ENCODE measurements around the gene NRG3. TPM values are rescaled to one million over a fixed set of nuclear protein-coding genes. Genes with fewer than 3 reads are reported as not detected.

Gene NRG3
- total RNA-seq, 2 donors from 2014 or later, result 0.97 TPM; not detected in 1

GRCh38 chr10:82850191-82850590 is 975.2 kb downstream of the NRG3 start:
- intact Hi-C loops (cut with DNase I), result no loop called here
- no peaks in the 10 kb centered on the region for H3K36me3 ChIP-seq
- H3K27me3 ChIP-seq (replicated peaks; ENCODE audit: insufficient read depth), result no peaks in the 10 kb centered on the region
- TF ChIP-seq POLR2AphosphoS5 (IDR thresholded peaks at IDR 0.05) (no peak), CTCF (IDR thresholded peaks at IDR 0.05) (no peak), POLR2A (IDR thresholded peaks at IDR 0.05) (no peak)
- no peaks in the 10 kb centered on the region for H3K9me3 ChIP-seq
- no peak overlapping the region for H3K4me3 ChIP-seq
- H3K4me1 ChIP-seq (replicated peaks), result no peaks in the 10 kb centered on the region
- DNase-seq (ENCODE audit: low spot score), result no peak
- 68% methylated on average over 4 of the region's 4 CpGs for WGBS
- H3K27ac ChIP-seq, result no peak overlapping the region

GRCh38 chr10:82856957-82857613 is 982.1 kb downstream of the NRG3 start:
- 72% methylated on average over 3 of the region's 3 CpGs for WGBS
- Histone ChIP-seq H3K36me3 (no peaks in the 10 kb centered on the region), H3K9me3 (no peaks in the 10 kb centered on the region), H3K4me1 (replicated peaks) (no peaks in the 10 kb centered on the region), H3K27me3 (replicated peaks; ENCODE audit: insufficient read depth) (no peaks in the 10 kb centered on the region), H3K27ac (no peak overlapping the region), H3K4me3 (no peak overlapping the region)
- TF ChIP-seq POLR2AphosphoS5 (IDR thresholded peaks at IDR 0.05), result no peak
- no peak for TF ChIP-seq POLR2A (IDR thresholded peaks at IDR 0.05)
- no peak for TF ChIP-seq CTCF (IDR thresholded peaks at IDR 0.05)
- intact Hi-C loops (cut with DNase I), result no loop called here
- no peak for DNase-seq (ENCODE audit: low spot score)

- TF ChIP-seq CTCF (IDR thresholded peaks at IDR 0.05) (no peak), POLR2AphosphoS5 (IDR thresholded peaks at IDR 0.05) (no peak), POLR2A (IDR thresholded peaks at IDR 0.05) (no peak)
Measured at GRCh38 chr10:82861889-82862288, 986.9 kb downstream of the NRG3 start.

GRCh38 chr10:82865366-82865765 is 990.4 kb downstream of the NRG3 start:
- no peak overlapping the region for H3K4me3 ChIP-seq
- H3K27ac ChIP-seq, result no peak overlapping the region
- H3K27me3 ChIP-seq (replicated peaks; ENCODE audit: insufficient read depth), result no peaks in the 10 kb centered on the region
- TF ChIP-seq CTCF (IDR thresholded peaks at IDR 0.05) (no peak), POLR2AphosphoS5 (IDR thresholded peaks at IDR 0.05) (no peak), POLR2A (IDR thresholded peaks at IDR 0.05) (no peak)
- H3K9me3 ChIP-seq, result no peaks in the 10 kb centered on the region
- 64% methylated on average over 1 of the region's 1 CpG for WGBS
- H3K4me1 ChIP-seq (replicated peaks), result no peaks in the 10 kb centered on the region
- no peak for DNase-seq (ENCODE audit: low spot score)
- no peaks in the 10 kb centered on the region for H3K36me3 ChIP-seq
- intact Hi-C loops (cut with DNase I), result no loop called here

More at GRCh38 chr10:82861889-82862288, 986.9 kb downstream of the NRG3 start:
- Histone ChIP-seq H3K9me3 (no peaks in the 10 kb centered on the region), H3K4me1 (replicated peaks) (no peaks in the 10 kb centered on the region), H3K27me3 (replicated peaks; ENCODE audit: insufficient read depth) (no peaks in the 10 kb centered on the region), H3K36me3 (no peaks in the 10 kb centered on the region), H3K27ac (no peak overlapping the region), H3K4me3 (no peak overlapping the region)
- no peak for DNase-seq (ENCODE audit: low spot score)
- WGBS, result 89% methylated on average over 2 of the region's 2 CpGs
- intact Hi-C loops (cut with DNase I), result no loop called here

GRCh38 chr10:82866424-82867020 is 991.5 kb downstream of the NRG3 start:
- WGBS, result 74% methylated on average over 6 of the region's 6 CpGs
- H3K4me3 ChIP-seq, result no peak overlapping the region
- DNase-seq (ENCODE audit: low spot score), result no peak
- no peaks in the 10 kb centered on the region for H3K4me1 ChIP-seq (replicated peaks)
- no peak for TF ChIP-seq POLR2AphosphoS5 (IDR thresholded peaks at IDR 0.05)
- TF ChIP-seq CTCF (IDR thresholded peaks at IDR 0.05), result no peak
- TF ChIP-seq POLR2A (IDR thresholded peaks at IDR 0.05), result no peak
- intact Hi-C loops (cut with DNase I), result no loop called here
- no peak overlapping the region for H3K27ac ChIP-seq
- H3K27me3 ChIP-seq (replicated peaks; ENCODE audit: insufficient read depth), result no peaks in the 10 kb centered on the region
- H3K9me3 ChIP-seq, result no peaks in the 10 kb centered on the region
- no peaks in the 10 kb centered on the region for H3K36me3 ChIP-seq

Measured in prostate gland (tissue), 2 donors.